HCT116 (cell line): ENCODE results near the gene ID1. TPM values are rescaled to one million over a fixed set of nuclear protein-coding genes. Genes with fewer than 3 reads are reported as not detected.

ENCODE experiments used
- ATAC-seq: fragments of 200-7000 bp; cut with Tn5 transposase; 2 replicates; pipeline ENCODE4 v1.9.1; 2020; ENCODE audit warnings: mild to moderate bottlenecking, moderate library complexity
- BruUV-seq: library from RNA; stranded (reverse); fragments of 400-500 nt; replicated peaks from 2 replicates; lab custom pipeline; 2021; lab: Mats Ljungman, UMichigan
- CTCF ChIA-PET: fragments of 300-600 bp; sonication (Branson Sonifier 250); formaldehyde crosslinking; loops from one replicate; lab custom pipeline; 2021; ENCODE audit warnings: antibody characterized with exemption; lab: Charles Lee
- POLR2A ChIA-PET: fragments of 300-600, 350-600 bp; sonication (Branson Sonifier 250); formaldehyde crosslinking; loops from one replicate; lab custom pipeline; 2021; ENCODE audit warnings: antibody characterized with exemption; lab: Charles Lee
- RAD21 ChIA-PET, 2 experiments: fragments of 300-600 bp; sonication (Branson Sonifier 250); formaldehyde crosslinking; loops; one replicate each; lab custom pipeline; 2023; ENCODE audit warnings: low total read pairs in 2 of 2; ENCODE audit not compliant: uncharacterized antibody in 2 of 2, unreplicated experiment in 2 of 2, low non-redundant PET in 1 of 2; lab: Charles Lee
- DNase-seq: peaks from one replicate; pipeline ENCODE4 v3.0.0-alpha.2; 2010; ENCODE audit warnings: low read depth, low spot score
- H2AFZ ChIP-seq: fragments of 200-600 bp; shearing (Covaris generic), sonication (generic); 2 replicates; pipeline ENCODE4 v1.6.1; 2017; ENCODE audit warnings: low read depth, mixed run types, mixed read lengths, antibody characterized with exemption, low read length; ENCODE audit not compliant: poor library complexity, severe bottlenecking
- H3K27ac ChIP-seq: 2 replicates; pipeline ENCODE4 v1.5.1; 2012; ENCODE audit warnings: low read depth, low read length
- H3K27me3 ChIP-seq: fragments of 200-600 bp; sonication (generic); 2 replicates; pipeline ENCODE4 v1.6.1; 2016; ENCODE audit warnings: mixed run types, low read length, mixed read lengths; ENCODE audit not compliant: insufficient read depth
- H3K36me3 ChIP-seq, 2 experiments: fragments of 200-500 bp in 1 of 2; fragments of 200-600 bp in 1 of 2; sonication (Bioruptor generic) in 1 of 2; sonication (generic) in 1 of 2; 2 replicates each; pipeline versions ENCODE4 v1.5.1 to v1.6.1; 2014 to 2016; ENCODE audit warnings: low read length in 2 of 2, inconsistent platforms in 1 of 2, mixed read lengths in 1 of 2, mixed run types in 1 of 2; ENCODE audit not compliant: insufficient read depth in 2 of 2, control insufficient read depth in 1 of 2
- H3K4me1 ChIP-seq, 2 experiments: fragments of 200-600 bp in 1 of 2; sonication (generic) in 1 of 2; 2 replicates each; pipeline versions ENCODE4 v1.5.1 to v1.6.1; 2012 to 2017; ENCODE audit warnings: low read length in 2 of 2, inconsistent platforms in 1 of 2, mild to moderate bottlenecking in 1 of 2, mixed read lengths in 1 of 2, mixed run types in 1 of 2, moderate library complexity in 1 of 2; ENCODE audit not compliant: insufficient read depth in 2 of 2, control insufficient read depth in 1 of 2
- H3K4me2 ChIP-seq: fragments of 200-600 bp; sonication (generic); 2 replicates; pipeline ENCODE4 v1.6.1; 2017; ENCODE audit warnings: mixed run types, low read length, mixed read lengths
- H3K4me3 ChIP-seq, 2 experiments: fragments of 200-600 bp in 1 of 2; sonication (generic) in 1 of 2; replicated peaks in 1 of 2; 2 replicates each; pipeline ENCODE4 v1.5.1; 2011 to 2016; ENCODE audit warnings: low read length in 2 of 2, control low read depth in 1 of 2, low read depth in 1 of 2, mild to moderate bottlenecking in 1 of 2, mixed read lengths in 1 of 2, mixed run types in 1 of 2
- H3K79me2 ChIP-seq: fragments of 200-600 bp; sonication (generic); 2 replicates; pipeline ENCODE4 v1.6.1; 2017; ENCODE audit warnings: mild to moderate bottlenecking, mixed run types, low read length, moderate library complexity, mixed read lengths; ENCODE audit not compliant: insufficient read depth
- H3K9ac ChIP-seq: fragments of 200-600 bp; sonication (generic); 2 replicates; pipeline ENCODE4 v1.6.1; 2016; ENCODE audit warnings: low read length, mixed read lengths
- H3K9me2 ChIP-seq: fragments of 200-600 bp; sonication (generic), shearing (Covaris generic); 2 replicates; pipeline ENCODE4 v1.6.1; 2017; ENCODE audit warnings: mixed run types, mild to moderate bottlenecking, moderate library complexity; ENCODE audit not compliant: insufficient read depth
- H3K9me3 ChIP-seq, 2 experiments: fragments of 200-500 bp in 1 of 2; fragments of 200-600 bp in 1 of 2; sonication (Bioruptor generic) in 1 of 2; sonication (generic) in 1 of 2; 2 replicates each; pipeline ENCODE4 v1.6.1; 2014 to 2017; ENCODE audit warnings: low read length in 2 of 2, mixed read lengths in 2 of 2, inconsistent platforms in 1 of 2, low read depth in 1 of 2, mild to moderate bottlenecking in 1 of 2, mixed run types in 1 of 2, moderate library complexity in 1 of 2; ENCODE audit not compliant: control insufficient read depth in 1 of 2, insufficient read depth in 1 of 2
- H4K20me1 ChIP-seq: fragments of 200-600 bp; sonication (generic), shearing (Covaris generic); 2 replicates; pipeline ENCODE4 v1.6.1; 2017; ENCODE audit warnings: mixed run types, mild to moderate bottlenecking, moderate library complexity; ENCODE audit not compliant: insufficient read depth
- ATF3 ChIP-seq: IDR thresholded peaks from 2 replicates; pipeline ENCODE4 v1.6.1; 2012
- CBX3 ChIP-seq: IDR thresholded peaks from 2 replicates; pipeline ENCODE4 v1.6.1; 2012; ENCODE audit warnings: low read depth
- CEBPB ChIP-seq: IDR thresholded peaks from 2 replicates; pipeline ENCODE4 v1.6.1; 2012; ENCODE audit warnings: low read depth
- CTCF ChIP-seq, 3 experiments: fragments of 200-600 bp in 1 of 3; sonication (generic) in 1 of 3; IDR thresholded peaks in 2 of 3; conservative IDR thresholded peaks in 1 of 3; 2 replicates each; pipeline ENCODE4 v1.5.1; 2012 to 2017; ENCODE audit warnings: low read depth in 2 of 3, low read length in 2 of 3, antibody characterized with exemption in 1 of 3, borderline replicate concordance in 1 of 3, control low read depth in 1 of 3, mild to moderate bottlenecking in 1 of 3, mixed read lengths in 1 of 3, mixed run types in 1 of 3, moderate library complexity in 1 of 3; ENCODE audit not compliant: insufficient read depth in 1 of 3
- EGR1 ChIP-seq: IDR thresholded peaks from 2 replicates; pipeline ENCODE4 v1.6.1; 2012; ENCODE audit warnings: low read depth
- ELF1 ChIP-seq: IDR thresholded peaks from 2 replicates; pipeline ENCODE4 v1.6.1; 2012; ENCODE audit warnings: low read depth, borderline replicate concordance
- FOSL1 ChIP-seq: IDR thresholded peaks from 2 replicates; pipeline ENCODE4 v1.6.1; 2012; ENCODE audit warnings: low read depth
- JUND ChIP-seq: IDR thresholded peaks from 2 replicates; pipeline ENCODE4 v1.6.1; 2012
- POLR2A ChIP-seq: IDR thresholded peaks from 2 replicates; pipeline ENCODE4 v1.7.0; 2011; ENCODE audit warnings: borderline replicate concordance; ENCODE audit not compliant: insufficient read depth, insufficient read length; ENCODE audit errors: extremely low read depth
- POLR2AphosphoS5 ChIP-seq: IDR thresholded peaks from 2 replicates; pipeline ENCODE4 v1.6.1; 2011; ENCODE audit warnings: mild to moderate bottlenecking, low read depth, low read length, moderate library complexity
- RAD21 ChIP-seq: IDR thresholded peaks from 2 replicates; pipeline ENCODE4 v1.6.1; 2012; ENCODE audit warnings: low read depth, mild to moderate bottlenecking
- SIN3A ChIP-seq: IDR thresholded peaks from 2 replicates; pipeline ENCODE4 v1.6.1; 2012; ENCODE audit warnings: low read depth
- SP1 ChIP-seq: IDR thresholded peaks from 2 replicates; pipeline ENCODE4 v1.6.1; 2012; ENCODE audit warnings: low read depth
- TCF7L2 ChIP-seq: IDR thresholded peaks from 2 replicates; pipeline ENCODE4 v1.7.0; 2011; ENCODE audit warnings: borderline replicate concordance, inconsistent platforms; ENCODE audit not compliant: insufficient read depth, insufficient read length; ENCODE audit errors: extremely low read depth
- ZFX ChIP-seq: fragments of 450-650 bp; IDR thresholded peaks from 2 replicates; pipeline ENCODE4 v1.6.1; 2017
- ZNF274 ChIP-seq: fragments of 200-500 bp; sonication (Bioruptor generic); IDR thresholded peaks from 2 replicates; pipeline ENCODE4 v1.6.1; 2014; ENCODE audit warnings: mild to moderate bottlenecking, low read depth, low read length, inconsistent platforms
- intact Hi-C: fragments of 100-400 bp; cut with micrococcal nuclease; formaldehyde crosslinking; loops from 2 replicates; pipeline ENCODE4 v1.10.0; 2022
- total RNA-seq: library from RNA; stranded (reverse); gene quantifications from one replicate; pipeline ENCODE4 v1.2.1, GENCODE V29; 2021; ENCODE audit not compliant: unreplicated experiment
- TF ChIP-seq, protein P1 (sequence below): IDR thresholded peaks from 2 replicates; pipeline ENCODE4 v1.6.1; 2011; ENCODE audit warnings: mild to moderate bottlenecking, low read length, moderate library complexity; ENCODE audit not compliant: insufficient replicate concordance; ENCODE audit errors: extremely low read depth
- TF ChIP-seq, protein P2 (sequence below): IDR thresholded peaks from 2 replicates; pipeline ENCODE4 v1.6.1; 2012
- TF ChIP-seq, protein P3 (sequence below): IDR thresholded peaks from 2 replicates; pipeline ENCODE4 v1.6.1; 2012; ENCODE audit warnings: low read depth

ID1 gene
- total RNA-seq, 1 experiment from 2014 or later = 811 TPM

DNA sequence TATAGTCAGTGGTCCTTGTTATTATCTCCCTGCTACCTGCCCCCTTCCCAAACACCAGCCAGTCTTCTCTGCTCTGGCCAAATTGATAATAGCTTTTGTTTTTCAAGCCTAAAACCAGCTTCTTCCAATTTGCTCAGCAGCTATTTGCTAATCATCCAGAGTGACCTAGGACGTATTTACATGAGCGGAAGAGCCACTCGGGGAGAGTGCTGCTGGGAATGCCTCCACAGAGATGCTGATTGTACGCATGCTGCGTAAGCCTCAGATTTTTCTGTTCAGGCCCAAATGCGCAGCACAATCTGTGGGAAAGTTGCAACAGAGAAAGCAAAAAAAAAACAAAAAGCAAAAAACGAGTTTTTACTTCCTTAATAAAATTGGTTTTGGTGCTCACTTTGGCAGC, 24.4 kb upstream of the ID1 start:
- no TSS peak for BruUV-seq
- Histone ChIP-seq H3K36me3 (no peaks in the 10 kb centered on the region), H3K9me3 (no peaks in the 10 kb centered on the region), H3K27ac (no peak overlapping the region), H2AFZ (no peak overlapping the region), H4K20me1 (no peaks in the 10 kb centered on the region), H3K9me2 (no peaks in the 10 kb centered on the region), H3K79me2 (no peaks in the 10 kb centered on the region), H3K4me2 (no peak overlapping the region), H3K4me3 (no peak overlapping the region), H3K27me3 (no peaks in the 10 kb centered on the region), H3K9ac (no peak overlapping the region), H3K4me1 (peaks cover 9 to 14% of the 10 kb centered on the region in 2 experiments; a peak in 3 of 4 replicates)
- ChIA-PET RAD21 (no interaction called here), POLR2A (interaction anchor here (28.6 kb wide), 1 partner anchor 24 kb away, joined by 1106 read pairs; the partner anchor contains the start of gene ID1), CTCF (interaction anchor here (1.0 to 1.4 kb wide), 2 partner anchors 13 to 18 kb away, joined by 3 read pairs; no protein-coding TSS in a partner anchor)
- ATAC-seq = no peak
- intact Hi-C loops = no loop called here
- no peak for TF ChIP-seq POLR2A
- TF ChIP-seq POLR2AphosphoS5 = no peak
- TF ChIP-seq RAD21 = no peak
- no peak for TF ChIP-seq SIN3A
- TF ChIP-seq JUND = no peak
- no peak for TF ChIP-seq SP1
- no peak for TF ChIP-seq ZFX
- TF ChIP-seq, protein P1, sequence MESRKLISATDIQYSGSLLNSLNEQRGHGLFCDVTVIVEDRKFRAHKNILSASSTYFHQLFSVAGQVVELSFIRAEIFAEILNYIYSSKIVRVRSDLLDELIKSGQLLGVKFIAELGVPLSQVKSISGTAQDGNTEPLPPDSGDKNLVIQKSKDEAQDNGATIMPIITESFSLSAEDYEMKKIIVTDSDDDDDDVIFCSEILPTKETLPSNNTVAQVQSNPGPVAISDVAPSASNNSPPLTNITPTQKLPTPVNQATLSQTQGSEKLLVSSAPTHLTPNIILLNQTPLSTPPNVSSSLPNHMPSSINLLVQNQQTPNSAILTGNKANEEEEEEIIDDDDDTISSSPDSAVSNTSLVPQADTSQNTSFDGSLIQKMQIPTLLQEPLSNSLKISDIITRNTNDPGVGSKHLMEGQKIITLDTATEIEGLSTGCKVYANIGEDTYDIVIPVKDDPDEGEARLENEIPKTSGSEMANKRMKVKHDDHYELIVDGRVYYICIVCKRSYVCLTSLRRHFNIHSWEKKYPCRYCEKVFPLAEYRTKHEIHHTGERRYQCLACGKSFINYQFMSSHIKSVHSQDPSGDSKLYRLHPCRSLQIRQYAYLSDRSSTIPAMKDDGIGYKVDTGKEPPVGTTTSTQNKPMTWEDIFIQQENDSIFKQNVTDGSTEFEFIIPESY = no peak
- TF ChIP-seq, protein P2, sequence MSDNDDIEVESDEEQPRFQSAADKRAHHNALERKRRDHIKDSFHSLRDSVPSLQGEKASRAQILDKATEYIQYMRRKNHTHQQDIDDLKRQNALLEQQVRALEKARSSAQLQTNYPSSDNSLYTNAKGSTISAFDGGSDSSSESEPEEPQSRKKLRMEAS = no peak
- no peak for TF ChIP-seq ZNF274
- TF ChIP-seq TCF7L2 = no peak
- no peak for TF ChIP-seq CEBPB
- TF ChIP-seq ELF1 = no peak
- no peak for TF ChIP-seq EGR1
- no peak for TF ChIP-seq CBX3
- TF ChIP-seq, protein P3, sequence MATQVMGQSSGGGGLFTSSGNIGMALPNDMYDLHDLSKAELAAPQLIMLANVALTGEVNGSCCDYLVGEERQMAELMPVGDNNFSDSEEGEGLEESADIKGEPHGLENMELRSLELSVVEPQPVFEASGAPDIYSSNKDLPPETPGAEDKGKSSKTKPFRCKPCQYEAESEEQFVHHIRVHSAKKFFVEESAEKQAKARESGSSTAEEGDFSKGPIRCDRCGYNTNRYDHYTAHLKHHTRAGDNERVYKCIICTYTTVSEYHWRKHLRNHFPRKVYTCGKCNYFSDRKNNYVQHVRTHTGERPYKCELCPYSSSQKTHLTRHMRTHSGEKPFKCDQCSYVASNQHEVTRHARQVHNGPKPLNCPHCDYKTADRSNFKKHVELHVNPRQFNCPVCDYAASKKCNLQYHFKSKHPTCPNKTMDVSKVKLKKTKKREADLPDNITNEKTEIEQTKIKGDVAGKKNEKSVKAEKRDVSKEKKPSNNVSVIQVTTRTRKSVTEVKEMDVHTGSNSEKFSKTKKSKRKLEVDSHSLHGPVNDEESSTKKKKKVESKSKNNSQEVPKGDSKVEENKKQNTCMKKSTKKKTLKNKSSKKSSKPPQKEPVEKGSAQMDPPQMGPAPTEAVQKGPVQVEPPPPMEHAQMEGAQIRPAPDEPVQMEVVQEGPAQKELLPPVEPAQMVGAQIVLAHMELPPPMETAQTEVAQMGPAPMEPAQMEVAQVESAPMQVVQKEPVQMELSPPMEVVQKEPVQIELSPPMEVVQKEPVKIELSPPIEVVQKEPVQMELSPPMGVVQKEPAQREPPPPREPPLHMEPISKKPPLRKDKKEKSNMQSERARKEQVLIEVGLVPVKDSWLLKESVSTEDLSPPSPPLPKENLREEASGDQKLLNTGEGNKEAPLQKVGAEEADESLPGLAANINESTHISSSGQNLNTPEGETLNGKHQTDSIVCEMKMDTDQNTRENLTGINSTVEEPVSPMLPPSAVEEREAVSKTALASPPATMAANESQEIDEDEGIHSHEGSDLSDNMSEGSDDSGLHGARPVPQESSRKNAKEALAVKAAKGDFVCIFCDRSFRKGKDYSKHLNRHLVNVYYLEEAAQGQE = no peak
- TF ChIP-seq ATF3 = no peak
- no peak for TF ChIP-seq FOSL1
- no peak for TF ChIP-seq CTCF (IDR thresholded peaks at IDR 0.05 in 2 of 3, conservative IDR thresholded peaks at IDR 0.05 in 1 of 3; ENCODE audit: borderline replicate concordance in 1 of 3, insufficient read depth in 1 of 3, low read depth in 2 of 3, low read length in 2 of 3)
- TF ChIP-seq, all 23 proteins: peak for 0
- no peak for DNase-seq
